HUES6 (cell line): ENCODE results near the gene ZNF503.
"Not testable (repeated sequence)": the region's sequence is repeated elsewhere in the genome, so short reads cannot be mapped to it uniquely, and the experiment has no call there.

ENCODE experiments used
- H3K27ac ChIP-seq: 2 replicates; pipeline ENCODE4 v1.7.0; 2013; ENCODE audit warnings: low read depth, mild to moderate bottlenecking, low read length, inconsistent platforms
- H3K27me3 ChIP-seq: 2 replicates; pipeline ENCODE4 v1.6.1; 2013; ENCODE audit warnings: low read length; ENCODE audit not compliant: control insufficient read depth, insufficient read depth
- H3K36me3 ChIP-seq: 2 replicates; pipeline ENCODE4 v1.6.1; 2013; ENCODE audit warnings: low read length; ENCODE audit not compliant: control insufficient read depth, insufficient read depth
- H3K4me1 ChIP-seq: 2 replicates; pipeline ENCODE4 v1.6.1; 2013; ENCODE audit warnings: low read length; ENCODE audit not compliant: control insufficient read depth, insufficient read depth
- H3K4me3 ChIP-seq: 2 replicates; pipeline ENCODE4 v1.5.1; 2013; ENCODE audit warnings: low read depth, low read length
- H3K9ac ChIP-seq: one replicate; pipeline ENCODE4 v1.6.1; 2013; ENCODE audit warnings: mild to moderate bottlenecking, low read length
- H3K9me3 ChIP-seq: 2 replicates; pipeline ENCODE4 v1.6.1; 2013; ENCODE audit warnings: low read depth, low read length; ENCODE audit not compliant: control insufficient read depth, insufficient read depth

The ZNF503 gene

GRCh38 chr10:75359876-75360275, 41.7 kb downstream of the ZNF503 start:
- not testable (repeated sequence) for H3K9ac ChIP-seq, H3K9me3 ChIP-seq, H3K4me1 ChIP-seq, H3K4me3 ChIP-seq, H3K36me3 ChIP-seq, H3K27me3 ChIP-seq, H3K27ac ChIP-seq

GRCh38 chr10:75358835-75359421, 42.6 kb downstream of the ZNF503 start:
- H3K27ac ChIP-seq: no peak overlapping the region
- no peaks in the 10 kb centered on the region; the same call in 1 of the 2 replicates for H3K27me3 ChIP-seq
- no peaks in the 10 kb centered on the region for H3K9me3 ChIP-seq
- H3K36me3 ChIP-seq: no peaks in the 10 kb centered on the region
- H3K4me3 ChIP-seq: no peak overlapping the region
- H3K4me1 ChIP-seq: no peaks in the 10 kb centered on the region
- no peak overlapping the region for H3K9ac ChIP-seq

- H3K4me1 ChIP-seq: no peaks in the 10 kb centered on the region
- H3K36me3 ChIP-seq: no peaks in the 10 kb centered on the region
- no peak overlapping the region for H3K9ac ChIP-seq
- no peaks in the 10 kb centered on the region; the same call in 1 of the 2 replicates for H3K27me3 ChIP-seq
- H3K4me3 ChIP-seq: no peak overlapping the region
- no peaks in the 10 kb centered on the region for H3K9me3 ChIP-seq
- no peak overlapping the region for H3K27ac ChIP-seq
Observed at GRCh38 chr10:75358132-75358531, 43.4 kb downstream of the ZNF503 start.

- Histone ChIP-seq H3K36me3 (no peaks in the 10 kb centered on the region), H3K9me3 (no peaks in the 10 kb centered on the region), H3K27me3 (no peaks in the 10 kb centered on the region; the same call in 1 of the 2 replicates), H3K4me1 (no peaks in the 10 kb centered on the region), H3K27ac (no peak overlapping the region), H3K9ac (no peak overlapping the region), H3K4me3 (no peak overlapping the region)
Observed at GRCh38 chr10:75357500-75357899, 44.1 kb downstream of the ZNF503 start.

GRCh38 chr10:75356484-75356883, 45.1 kb downstream of the ZNF503 start:
- no peaks in the 10 kb centered on the region for H3K9me3 ChIP-seq
- H3K4me1 ChIP-seq: no peaks in the 10 kb centered on the region
- no peak overlapping the region for H3K9ac ChIP-seq
- no peaks in the 10 kb centered on the region; the same call in 1 of the 2 replicates for H3K27me3 ChIP-seq
- H3K36me3 ChIP-seq: no peaks in the 10 kb centered on the region
- H3K4me3 ChIP-seq: no peak overlapping the region
- H3K27ac ChIP-seq: no peak overlapping the region

GRCh38 chr10:75355706-75356105, 45.9 kb downstream of the ZNF503 start:
- Histone ChIP-seq H3K36me3 (no peaks in the 10 kb centered on the region), H3K27ac (no peak overlapping the region), H3K9ac (no peak overlapping the region), H3K4me1 (no peaks in the 10 kb centered on the region), H3K4me3 (no peak overlapping the region), H3K27me3 (no peaks in the 10 kb centered on the region; the same call in 1 of the 2 replicates), H3K9me3 (no peaks in the 10 kb centered on the region)

- no peak overlapping the region for H3K9ac ChIP-seq
- no peak overlapping the region for H3K27ac ChIP-seq
- H3K27me3 ChIP-seq: no peaks in the 10 kb centered on the region
- no peak overlapping the region for H3K4me3 ChIP-seq
- no peaks in the 10 kb centered on the region for H3K4me1 ChIP-seq
- no peaks in the 10 kb centered on the region for H3K36me3 ChIP-seq
- H3K9me3 ChIP-seq: no peaks in the 10 kb centered on the region
Observed at GRCh38 chr10:75353183-75353582, 48.4 kb downstream of the ZNF503 start.

- no peaks in the 10 kb centered on the region for H3K27me3 ChIP-seq
- no peak overlapping the region for H3K4me3 ChIP-seq
- no peaks in the 10 kb centered on the region for H3K9me3 ChIP-seq
- H3K4me1 ChIP-seq: no peaks in the 10 kb centered on the region
- no peak overlapping the region for H3K27ac ChIP-seq
- no peaks in the 10 kb centered on the region for H3K36me3 ChIP-seq
- no peak overlapping the region for H3K9ac ChIP-seq
Observed at GRCh38 chr10:75352650-75353049, 48.9 kb downstream of the ZNF503 start.

GRCh38 chr10:75351637-75352036, 49.9 kb downstream of the ZNF503 start:
- no peak overlapping the region for H3K27ac ChIP-seq
- no peaks in the 10 kb centered on the region for H3K27me3 ChIP-seq
- no peaks in the 10 kb centered on the region for H3K36me3 ChIP-seq
- H3K9me3 ChIP-seq: no peaks in the 10 kb centered on the region
- H3K4me1 ChIP-seq: no peaks in the 10 kb centered on the region
- H3K9ac ChIP-seq: no peak overlapping the region
- no peak overlapping the region for H3K4me3 ChIP-seq

- H3K4me3 ChIP-seq: no peak overlapping the region
- no peaks in the 10 kb centered on the region for H3K9me3 ChIP-seq
- no peaks in the 10 kb centered on the region for H3K4me1 ChIP-seq
- H3K27me3 ChIP-seq: no peaks in the 10 kb centered on the region
- H3K36me3 ChIP-seq: no peaks in the 10 kb centered on the region
- no peak overlapping the region for H3K9ac ChIP-seq
- H3K27ac ChIP-seq: no peak overlapping the region
Observed at GRCh38 chr10:75350791-75351190, 50.8 kb downstream of the ZNF503 start.
